ENCODE measurements around the gene RIIAD1. TPM values are rescaled to one million over a fixed set of nuclear protein-coding genes. Genes with fewer than 3 reads are reported as not detected.
A peak's percentile ranks its signal among the peaks of the same experiment; 100 is the strongest.

RIIAD1 gene
- total and polyA plus RNA-seq, 2 experiments from 2014 or later: 1.2 TPM; not detected in 1

GRCh38 chr1:151773702-151774101 is 52.4 kb downstream of the RIIAD1 start:
- H3K4me1 ChIP-seq (ENCODE audit: insufficient read depth): no peaks in the 10 kb centered on the region
- no peak overlapping the region for H2AFZ ChIP-seq
- 32 to 45% methylated on average over 5 of the region's 5 CpGs for WGBS, 2 experiments (ENCODE audit: low coverage in 1 of 2, low lambda C conversion rate in 2 of 2, missing lambda C conversion rate in 2 of 2)
- H3K79me2 ChIP-seq (ENCODE audit: insufficient read depth): no peaks in the 10 kb centered on the region
- in situ Hi-C loops (cut with MboI): no loop called here
- peak; percentile 80 for DNase-seq
- TF ChIP-seq EZH2 (IDR thresholded peaks at IDR 0.05; ENCODE audit: insufficient read depth, poor library complexity, severe bottlenecking) (no peak), EZH2phosphoT487 (IDR thresholded peaks at IDR 0.05; ENCODE audit: insufficient read depth, low read depth) (no peak)
- no peaks in the 10 kb centered on the region for H3F3A ChIP-seq (ENCODE audit: insufficient read depth)
- H3K9me3 ChIP-seq (ENCODE audit: low read depth): no peaks in the 10 kb centered on the region
- H3K9me2 ChIP-seq (ENCODE audit: insufficient read depth): no peaks in the 10 kb centered on the region; the same call in 1 of the 2 replicates
- H4K20me1 ChIP-seq (ENCODE audit: insufficient read depth): no peaks in the 10 kb centered on the region
- H3K4me2 ChIP-seq (ENCODE audit: unreplicated experiment): no peak overlapping the region
- no peak overlapping the region for H3K9ac ChIP-seq
- no peak overlapping the region for H3K27ac ChIP-seq
- H3K4me3 ChIP-seq: no peak overlapping the region
- no peaks in the 10 kb centered on the region for H3K36me3 ChIP-seq (ENCODE audit: low read depth)
- H3K27me3 ChIP-seq (replicated peaks; ENCODE audit: insufficient read depth): no peaks in the 10 kb centered on the region

- no peaks in the 10 kb centered on the region for H3K79me2 ChIP-seq (ENCODE audit: insufficient read depth)
- no peaks in the 10 kb centered on the region for H3K36me3 ChIP-seq (ENCODE audit: low read depth)
- no peaks in the 10 kb centered on the region for H3K9me3 ChIP-seq (ENCODE audit: low read depth)
- in situ Hi-C loops (cut with MboI): no loop called here
- no peaks in the 10 kb centered on the region for H3K4me1 ChIP-seq (ENCODE audit: insufficient read depth)
- no peaks in the 10 kb centered on the region for H3F3A ChIP-seq (ENCODE audit: insufficient read depth)
- H3K4me2 ChIP-seq (ENCODE audit: unreplicated experiment): no peak overlapping the region
- no peaks in the 10 kb centered on the region; the same call in 1 of the 2 replicates for H3K9me2 ChIP-seq (ENCODE audit: insufficient read depth)
- TF ChIP-seq EZH2phosphoT487 (IDR thresholded peaks at IDR 0.05; ENCODE audit: insufficient read depth, low read depth): no peak
- TF ChIP-seq EZH2 (IDR thresholded peaks at IDR 0.05; ENCODE audit: insufficient read depth, poor library complexity, severe bottlenecking): no peak
- H3K27me3 ChIP-seq (replicated peaks; ENCODE audit: insufficient read depth): no peaks in the 10 kb centered on the region
- no peak overlapping the region for H3K27ac ChIP-seq
- 52 to 59% methylated on average over 3 of the region's 3 CpGs for WGBS, 2 experiments (ENCODE audit: low coverage in 1 of 2, low lambda C conversion rate in 2 of 2, missing lambda C conversion rate in 2 of 2)
- H3K9ac ChIP-seq: no peak overlapping the region
- H3K4me3 ChIP-seq: no peak overlapping the region
- no peaks in the 10 kb centered on the region for H4K20me1 ChIP-seq (ENCODE audit: insufficient read depth)
- no peak for DNase-seq
- H2AFZ ChIP-seq: no peak overlapping the region
Measured at GRCh38 chr1:151774256-151774922, 53.1 kb downstream of the RIIAD1 start.

- no peak overlapping the region for H2AFZ ChIP-seq
- no peaks in the 10 kb centered on the region for H3K27me3 ChIP-seq (replicated peaks; ENCODE audit: insufficient read depth)
- H4K20me1 ChIP-seq (ENCODE audit: insufficient read depth): no peaks in the 10 kb centered on the region
- H3K9me3 ChIP-seq (ENCODE audit: low read depth): no peaks in the 10 kb centered on the region
- no peaks in the 10 kb centered on the region; the same call in 1 of the 2 replicates for H3K9me2 ChIP-seq (ENCODE audit: insufficient read depth)
- no peaks in the 10 kb centered on the region for H3F3A ChIP-seq (ENCODE audit: insufficient read depth)
- 83 to 84% methylated on average over 7 of the region's 7 CpGs for WGBS, 2 experiments (ENCODE audit: low coverage in 1 of 2, low lambda C conversion rate in 2 of 2, missing lambda C conversion rate in 2 of 2)
- TF ChIP-seq EZH2 (IDR thresholded peaks at IDR 0.05; ENCODE audit: insufficient read depth, poor library complexity, severe bottlenecking) (no peak), EZH2phosphoT487 (IDR thresholded peaks at IDR 0.05; ENCODE audit: insufficient read depth, low read depth) (no peak)
- H3K4me1 ChIP-seq (ENCODE audit: insufficient read depth): no peaks in the 10 kb centered on the region
- no peaks in the 10 kb centered on the region for H3K36me3 ChIP-seq (ENCODE audit: low read depth)
- H3K9ac ChIP-seq: no peak overlapping the region
- H3K4me3 ChIP-seq: no peak overlapping the region
- DNase-seq: no peak
- in situ Hi-C loops (cut with MboI): no loop called here
- no peaks in the 10 kb centered on the region for H3K79me2 ChIP-seq (ENCODE audit: insufficient read depth)
- no peak overlapping the region for H3K27ac ChIP-seq
- no peak overlapping the region for H3K4me2 ChIP-seq (ENCODE audit: unreplicated experiment)
Measured at GRCh38 chr1:151775894-151776664, 54.8 kb downstream of the RIIAD1 start.

GRCh38 chr1:151776665-151777062 is 55.3 kb downstream of the RIIAD1 start:
- no peaks in the 10 kb centered on the region for H4K20me1 ChIP-seq (ENCODE audit: insufficient read depth)
- no peak overlapping the region for H3K27ac ChIP-seq
- 61 to 68% methylated on average over 3 of the region's 3 CpGs for WGBS, 2 experiments (ENCODE audit: low coverage in 1 of 2, low lambda C conversion rate in 2 of 2, missing lambda C conversion rate in 2 of 2)
- TF ChIP-seq EZH2phosphoT487 (IDR thresholded peaks at IDR 0.05; ENCODE audit: insufficient read depth, low read depth) (no peak), EZH2 (IDR thresholded peaks at IDR 0.05; ENCODE audit: insufficient read depth, poor library complexity, severe bottlenecking) (no peak)
- no peak overlapping the region for H3K9ac ChIP-seq
- no peaks in the 10 kb centered on the region for H3K79me2 ChIP-seq (ENCODE audit: insufficient read depth)
- no peaks in the 10 kb centered on the region for H3F3A ChIP-seq (ENCODE audit: insufficient read depth)
- no peaks in the 10 kb centered on the region for H3K36me3 ChIP-seq (ENCODE audit: low read depth)
- H3K4me1 ChIP-seq (ENCODE audit: insufficient read depth): no peaks in the 10 kb centered on the region
- H3K9me2 ChIP-seq (ENCODE audit: insufficient read depth): no peaks in the 10 kb centered on the region; the same call in 1 of the 2 replicates
- no peak overlapping the region for H3K4me2 ChIP-seq (ENCODE audit: unreplicated experiment)
- no peak overlapping the region for H2AFZ ChIP-seq
- H3K9me3 ChIP-seq (ENCODE audit: low read depth): no peaks in the 10 kb centered on the region
- in situ Hi-C loops (cut with MboI): no loop called here
- no peaks in the 10 kb centered on the region for H3K27me3 ChIP-seq (replicated peaks; ENCODE audit: insufficient read depth)
- H3K4me3 ChIP-seq: no peak overlapping the region
- DNase-seq: no peak
